Measurements from ENCODE around the gene DCAF7.
A peak's percentile ranks its signal among the peaks of the same experiment; 100 is the strongest.

DCAF7 gene

GRCh38 chr17:63542218-63542545 is 8.1 kb upstream of the DCAF7 start:
- H3K4me3 ChIP-seq (ENCODE audit: low read length): no peak overlapping the region
- no peak for DNase-seq (ENCODE audit: low read depth, low spot score)

GRCh38 chr17:63542942-63543821 is 7.1 kb upstream of the DCAF7 start:
- DNase-seq (ENCODE audit: low read depth, low spot score): no peak
- no peak overlapping the region for H3K4me3 ChIP-seq (ENCODE audit: low read length)

GRCh38 chr17:63543822-63544420 is 6.4 kb upstream of the DCAF7 start:
- H3K4me3 ChIP-seq (ENCODE audit: low read length): no peak overlapping the region
- DNase-seq (ENCODE audit: low read depth, low spot score): no peak

GRCh38 chr17:63544467-63545301 is 5.6 kb upstream of the DCAF7 start:
- H3K4me3 ChIP-seq (ENCODE audit: low read length): no peak overlapping the region
- DNase-seq (ENCODE audit: low read depth, low spot score): no peak

GRCh38 chr17:63546308-63547082 is 3.8 kb upstream of the DCAF7 start:
- no peak for DNase-seq (ENCODE audit: low read depth, low spot score)
- no peak overlapping the region for H3K4me3 ChIP-seq (ENCODE audit: low read length)

- no peak overlapping the region for H3K4me3 ChIP-seq (ENCODE audit: low read length)
- DNase-seq (ENCODE audit: low read depth, low spot score): no peak
Observed at GRCh38 chr17:63547083-63547523, 3.2 kb upstream of the DCAF7 start.

GRCh38 chr17:63549289-63549945 is 860 bp upstream of the DCAF7 start:
- DNase-seq (ENCODE audit: low read depth, low spot score): no peak

GRCh38 chr17:63550817-63551639 is 751 bp downstream of the DCAF7 start:
- peak; percentile 30 for DNase-seq (ENCODE audit: low read depth, low spot score)
- H3K4me3 ChIP-seq (ENCODE audit: low read length): peak overlapping the region; percentile 70

More at GRCh38 chr17:63549289-63549945, 860 bp upstream of the DCAF7 start:
- peak overlapping the region; percentile 70 for H3K4me3 ChIP-seq (ENCODE audit: low read length)

GRCh38 chr17:63552211-63552610 is 1.9 kb downstream of the DCAF7 start:
- no peak for DNase-seq (ENCODE audit: low read depth, low spot score)
- peak overlapping the region; percentile 70 for H3K4me3 ChIP-seq (ENCODE audit: low read length)

GRCh38 chr17:63555500-63556156 is 5.4 kb downstream of the DCAF7 start:
- no peak for DNase-seq (ENCODE audit: low read depth, low spot score)
- H3K4me3 ChIP-seq (ENCODE audit: low read length): no peak overlapping the region

- no peak overlapping the region for H3K4me3 ChIP-seq (ENCODE audit: low read length)
- no peak for DNase-seq (ENCODE audit: low read depth, low spot score)
Observed at GRCh38 chr17:63557416-63557815, 7.1 kb downstream of the DCAF7 start.

GRCh38 chr17:63558441-63558840 is 8.2 kb downstream of the DCAF7 start:
- H3K4me3 ChIP-seq (ENCODE audit: low read length): no peak overlapping the region
- no peak for DNase-seq (ENCODE audit: low read depth, low spot score)

GRCh38 chr17:63561819-63562218 is 11.5 kb downstream of the DCAF7 start:
- H3K4me3 ChIP-seq (ENCODE audit: low read length): no peak overlapping the region
- DNase-seq (ENCODE audit: low read depth, low spot score): no peak

GRCh38 chr17:63563339-63563738 is 13.1 kb downstream of the DCAF7 start:
- no peak for DNase-seq (ENCODE audit: low read depth, low spot score)

GRCh38 chr17:63564562-63564961 is 14.3 kb downstream of the DCAF7 start:
- DNase-seq (ENCODE audit: low read depth, low spot score): no peak

More at GRCh38 chr17:63563339-63563738, 13.1 kb downstream of the DCAF7 start:
- no peak overlapping the region for H3K4me3 ChIP-seq (ENCODE audit: low read length)

GRCh38 chr17:63567229-63567628 is 17.0 kb downstream of the DCAF7 start:
- DNase-seq (ENCODE audit: low read depth, low spot score): no peak

More at GRCh38 chr17:63564562-63564961, 14.3 kb downstream of the DCAF7 start:
- H3K4me3 ChIP-seq (ENCODE audit: low read length): no peak overlapping the region

GRCh38 chr17:63568563-63568962 is 18.3 kb downstream of the DCAF7 start:
- H3K4me3 ChIP-seq (ENCODE audit: low read length): no peak overlapping the region
- no peak for DNase-seq (ENCODE audit: low read depth, low spot score)

More at GRCh38 chr17:63567229-63567628, 17.0 kb downstream of the DCAF7 start:
- no peak overlapping the region for H3K4me3 ChIP-seq (ENCODE audit: low read length)
